ENCODE results near the gene HMX3. TPM values are rescaled to one million over a fixed set of nuclear protein-coding genes. Genes with fewer than 3 reads are reported as not detected.

Gene HMX3
- total and polyA plus RNA-seq, 2 of the 13 experiments (the other 11 are each of a cell fraction or from before 2014, with no cell fraction given): not detected

GRCh38 chr10:123139165-123139520 lies 3.4 kb downstream of the HMX3 start:
- Histone ChIP-seq H4K20me1 (ENCODE audit: insufficient read depth, low read length) (no peaks in the 10 kb centered on the region), H3K79me2 (ENCODE audit: insufficient read depth, low read length) (no peaks in the 10 kb centered on the region), H3K27me3 (ENCODE audit: control insufficient read depth in 1 of 2, insufficient read depth in 2 of 2, low read length in 2 of 2) (peaks cover 20 to 88% of the 10 kb centered on the region in 2 experiments; a peak in 4 of 5 replicates), H3K27ac (ENCODE audit: extremely low read length, insufficient read depth, low read length) (no peak overlapping the region), H3K9ac (ENCODE audit: insufficient read depth, low read depth, low read length) (no peak overlapping the region), H3K4me2 (ENCODE audit: low read depth, low read length) (peak overlapping the region; percentile 93), H3K4me3 (replicated peaks in 1 of 3; ENCODE audit: insufficient read depth in 1 of 3, low read depth in 2 of 3, low read length in 3 of 3) (peak overlapping the region in 1 of 3 experiments; percentile 69; a peak in 1 of 6 replicates), H3K36me3 (replicated peaks in 1 of 2; ENCODE audit: control insufficient read depth in 1 of 2, insufficient read depth in 2 of 2, low read length in 2 of 2) (no peaks in the 10 kb centered on the region), H2AFZ (ENCODE audit: low read length) (no peak overlapping the region), H3K4me1 (ENCODE audit: insufficient read depth, low read length) (peaks cover 57% of the 10 kb centered on the region), H3K9me3 (ENCODE audit: low read length) (no peaks in the 10 kb centered on the region)
- FAIRE-seq: no peak
- in situ Hi-C loops (cut with HindIII; ENCODE audit: extremely low pct_ligation_motif_present, low pct_unique_long_range_greater_than_20kb) (no loop called here), intact Hi-C loops (cut with micrococcal nuclease; ENCODE audit: unreplicated experiment) (loop anchor here (5.0 kb wide), 1 partner anchor 128 kb away; no protein-coding TSS in a partner anchor)
- no peak for DNase-seq (ENCODE audit: low spot score)
- no TSS peak for BruUV-seq (replicated peaks)
- CTCF ChIA-PET (ENCODE audit: low intra/inter-chr PET ratio, low total read pairs): interaction anchor here (1.1 kb wide), 1 partner anchor 420 kb away, joined by 3 read pairs; no protein-coding TSS in a partner anchor
- POLR2A ChIA-PET: interaction anchor here (1.2 to 1.7 kb wide), 4 partner anchors 11 to 103 kb away, joined by 3 to 11 read pairs (median 4); partner anchors contain the start of gene BUB3
- ATAC-seq: no peak
- 1% methylated on average over 7 of the region's 7 CpGs for WGBS (ENCODE audit: low lambda C conversion rate)
- TF ChIP-seq, protein P1, sequence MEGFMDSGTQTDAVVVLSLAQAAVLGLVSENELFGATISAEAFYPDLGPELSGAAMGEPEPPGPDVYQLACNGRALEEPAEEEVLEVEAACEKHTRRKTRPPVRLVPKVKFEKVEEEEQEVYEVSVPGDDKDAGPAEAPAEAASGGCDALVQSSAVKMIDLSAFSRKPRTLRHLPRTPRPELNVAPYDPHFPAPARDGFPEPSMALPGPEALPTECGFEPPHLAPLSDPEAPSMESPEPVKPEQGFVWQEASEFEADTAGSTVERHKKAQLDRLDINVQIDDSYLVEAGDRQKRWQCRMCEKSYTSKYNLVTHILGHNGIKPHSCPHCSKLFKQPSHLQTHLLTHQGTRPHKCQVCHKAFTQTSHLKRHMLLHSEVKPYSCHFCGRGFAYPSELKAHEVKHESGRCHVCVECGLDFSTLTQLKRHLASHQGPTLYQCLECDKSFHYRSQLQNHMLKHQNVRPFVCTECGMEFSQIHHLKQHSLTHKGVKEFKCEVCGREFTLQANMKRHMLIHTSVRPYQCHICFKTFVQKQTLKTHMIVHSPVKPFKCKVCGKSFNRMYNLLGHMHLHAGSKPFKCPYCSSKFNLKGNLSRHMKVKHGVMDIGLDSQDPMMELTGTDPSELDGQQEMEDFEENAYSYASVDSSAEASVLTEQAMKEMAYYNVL (CRISPR knock-in tag; IDR thresholded peaks at IDR 0.05; ENCODE audit: borderline replicate concordance): 0 out of 2 replicates have a peak, but pooled peaks have one; percentile 2
- TF ChIP-seq JUN (CRISPR knock-in tag; IDR thresholded peaks at IDR 0.05) (no peak), ZNF33A (CRISPR knock-in tag; IDR thresholded peaks at IDR 0.05; ENCODE audit: borderline replicate concordance) (no peak), CBX2 (IDR thresholded peaks at IDR 0.05; ENCODE audit: low read depth, low read length) (peak; percentile 94; the same call in 1 of the 2 replicates), CBX2 (CRISPR knock-in tag; IDR thresholded peaks at IDR 0.05; ENCODE audit: low read depth) (no peak), HOXA7 (CRISPR knock-in tag; IDR thresholded peaks at IDR 0.05) (no peak)
